ENCODE results near the gene KIF3A.

The KIF3A gene

GRCh38 chr5:132687995-132688394 is 49.4 kb downstream of the KIF3A start:
- Histone ChIP-seq H3K27ac (ENCODE audit: low read length) (no peak overlapping the region), H3K4me1 (ENCODE audit: control insufficient read depth, insufficient read depth, low read length) (no peaks in the 10 kb centered on the region), H3K4me3 (ENCODE audit: low read length in 2 of 2) (no peak overlapping the region), H3K27me3 (ENCODE audit: control insufficient read depth in 1 of 2, insufficient read depth in 2 of 2, low read length in 2 of 2) (no peaks in the 10 kb centered on the region), H3K9me3 (ENCODE audit: control insufficient read depth in 2 of 2, low read length in 2 of 2) (no peaks in the 10 kb centered on the region), H3K9ac (ENCODE audit: low read length in 2 of 2) (no peak overlapping the region), H3K36me3 (ENCODE audit: control insufficient read depth in 2 of 2, insufficient read depth in 2 of 2, low read length in 2 of 2) (no peaks in the 10 kb centered on the region)

GRCh38 chr5:132686193-132686592 is 51.2 kb downstream of the KIF3A start:
- H3K27me3 ChIP-seq (ENCODE audit: control insufficient read depth in 1 of 2, insufficient read depth in 2 of 2, low read length in 2 of 2), result no peaks in the 10 kb centered on the region
- no peaks in the 10 kb centered on the region for H3K4me1 ChIP-seq (ENCODE audit: control insufficient read depth, insufficient read depth, low read length)
- no peaks in the 10 kb centered on the region for H3K36me3 ChIP-seq (ENCODE audit: control insufficient read depth in 2 of 2, insufficient read depth in 2 of 2, low read length in 2 of 2)
- no peak overlapping the region for H3K4me3 ChIP-seq (ENCODE audit: low read length in 2 of 2)
- H3K9me3 ChIP-seq (ENCODE audit: control insufficient read depth in 2 of 2, low read length in 2 of 2), result no peaks in the 10 kb centered on the region
- H3K9ac ChIP-seq (ENCODE audit: low read length in 2 of 2), result no peak overlapping the region
- H3K27ac ChIP-seq (ENCODE audit: low read length), result no peak overlapping the region

- no peaks in the 10 kb centered on the region for H3K27me3 ChIP-seq (ENCODE audit: control insufficient read depth in 1 of 2, insufficient read depth in 2 of 2, low read length in 2 of 2)
- no peaks in the 10 kb centered on the region for H3K4me1 ChIP-seq (ENCODE audit: control insufficient read depth, insufficient read depth, low read length)
- H3K4me3 ChIP-seq (ENCODE audit: low read length in 2 of 2), result no peak overlapping the region
- no peaks in the 10 kb centered on the region for H3K36me3 ChIP-seq (ENCODE audit: control insufficient read depth in 2 of 2, insufficient read depth in 2 of 2, low read length in 2 of 2)
- no peaks in the 10 kb centered on the region for H3K9me3 ChIP-seq (ENCODE audit: control insufficient read depth in 2 of 2, low read length in 2 of 2)
- no peak overlapping the region for H3K27ac ChIP-seq (ENCODE audit: low read length)
- no peak overlapping the region for H3K9ac ChIP-seq (ENCODE audit: low read length in 2 of 2)
Observed at GRCh38 chr5:132684922-132685720, 52.2 kb downstream of the KIF3A start.

GRCh38 chr5:132684491-132684890 is 52.9 kb downstream of the KIF3A start:
- H3K27me3 ChIP-seq (ENCODE audit: control insufficient read depth in 1 of 2, insufficient read depth in 2 of 2, low read length in 2 of 2), result no peaks in the 10 kb centered on the region
- no peak overlapping the region for H3K9ac ChIP-seq (ENCODE audit: low read length in 2 of 2)
- no peaks in the 10 kb centered on the region for H3K9me3 ChIP-seq (ENCODE audit: control insufficient read depth in 2 of 2, low read length in 2 of 2)
- H3K4me3 ChIP-seq (ENCODE audit: low read length in 2 of 2), result no peak overlapping the region
- H3K36me3 ChIP-seq (ENCODE audit: control insufficient read depth in 2 of 2, insufficient read depth in 2 of 2, low read length in 2 of 2), result no peaks in the 10 kb centered on the region
- H3K27ac ChIP-seq (ENCODE audit: low read length), result no peak overlapping the region
- H3K4me1 ChIP-seq (ENCODE audit: control insufficient read depth, insufficient read depth, low read length), result no peaks in the 10 kb centered on the region

- Histone ChIP-seq H3K27me3 (ENCODE audit: control insufficient read depth in 1 of 2, insufficient read depth in 2 of 2, low read length in 2 of 2) (no peaks in the 10 kb centered on the region), H3K4me1 (ENCODE audit: control insufficient read depth, insufficient read depth, low read length) (peaks cover 4% of the 10 kb centered on the region), H3K9me3 (ENCODE audit: control insufficient read depth in 2 of 2, low read length in 2 of 2) (no peaks in the 10 kb centered on the region), H3K36me3 (ENCODE audit: control insufficient read depth in 2 of 2, insufficient read depth in 2 of 2, low read length in 2 of 2) (no peaks in the 10 kb centered on the region), H3K4me3 (ENCODE audit: low read length in 2 of 2) (no peak overlapping the region), H3K27ac (ENCODE audit: low read length) (no peak overlapping the region), H3K9ac (ENCODE audit: low read length in 2 of 2) (no peak overlapping the region)
Observed at GRCh38 chr5:132681983-132682382, 55.4 kb downstream of the KIF3A start.

GRCh38 chr5:132681476-132681831 is 55.9 kb downstream of the KIF3A start:
- Histone ChIP-seq H3K36me3 (ENCODE audit: control insufficient read depth in 2 of 2, insufficient read depth in 2 of 2, low read length in 2 of 2) (no peaks in the 10 kb centered on the region), H3K4me3 (ENCODE audit: low read length in 2 of 2) (no peak overlapping the region), H3K4me1 (ENCODE audit: control insufficient read depth, insufficient read depth, low read length) (peaks cover 4% of the 10 kb centered on the region), H3K27ac (ENCODE audit: low read length) (no peak overlapping the region), H3K9me3 (ENCODE audit: control insufficient read depth in 2 of 2, low read length in 2 of 2) (no peaks in the 10 kb centered on the region), H3K9ac (ENCODE audit: low read length in 2 of 2) (no peak overlapping the region), H3K27me3 (ENCODE audit: control insufficient read depth in 1 of 2, insufficient read depth in 2 of 2, low read length in 2 of 2) (no peaks in the 10 kb centered on the region)

GRCh38 chr5:132680780-132681475 is 56.4 kb downstream of the KIF3A start:
- Histone ChIP-seq H3K27me3 (ENCODE audit: control insufficient read depth in 1 of 2, insufficient read depth in 2 of 2, low read length in 2 of 2) (no peaks in the 10 kb centered on the region), H3K4me1 (ENCODE audit: control insufficient read depth, insufficient read depth, low read length) (peaks cover 4% of the 10 kb centered on the region), H3K9me3 (ENCODE audit: control insufficient read depth in 2 of 2, low read length in 2 of 2) (no peaks in the 10 kb centered on the region)

GRCh38 chr5:132679717-132680380 is 57.5 kb downstream of the KIF3A start:
- H3K27me3 ChIP-seq (ENCODE audit: control insufficient read depth in 1 of 2, insufficient read depth in 2 of 2, low read length in 2 of 2), result no peaks in the 10 kb centered on the region
- peaks cover 8% of the 10 kb centered on the region for H3K4me1 ChIP-seq (ENCODE audit: control insufficient read depth, insufficient read depth, low read length)
- no peak overlapping the region for H3K9ac ChIP-seq (ENCODE audit: low read length in 2 of 2)
- H3K27ac ChIP-seq (ENCODE audit: low read length), result no peak overlapping the region
- no peaks in the 10 kb centered on the region for H3K36me3 ChIP-seq (ENCODE audit: control insufficient read depth in 2 of 2, insufficient read depth in 2 of 2, low read length in 2 of 2)
- H3K4me3 ChIP-seq (ENCODE audit: low read length in 2 of 2), result no peak overlapping the region
- no peaks in the 10 kb centered on the region for H3K9me3 ChIP-seq (ENCODE audit: control insufficient read depth in 2 of 2, low read length in 2 of 2)

More at GRCh38 chr5:132680780-132681475, 56.4 kb downstream of the KIF3A start:
- Histone ChIP-seq H3K27ac (ENCODE audit: low read length) (no peak overlapping the region), H3K4me3 (ENCODE audit: low read length in 2 of 2) (no peak overlapping the region), H3K36me3 (ENCODE audit: control insufficient read depth in 2 of 2, insufficient read depth in 2 of 2, low read length in 2 of 2) (no peaks in the 10 kb centered on the region), H3K9ac (ENCODE audit: low read length in 2 of 2) (no peak overlapping the region)

GRCh38 chr5:132679166-132679565 is 58.2 kb downstream of the KIF3A start:
- Histone ChIP-seq H3K4me1 (ENCODE audit: control insufficient read depth, insufficient read depth, low read length) (peaks cover 13% of the 10 kb centered on the region), H3K9me3 (ENCODE audit: control insufficient read depth in 2 of 2, low read length in 2 of 2) (no peaks in the 10 kb centered on the region), H3K27me3 (ENCODE audit: control insufficient read depth in 1 of 2, insufficient read depth in 2 of 2, low read length in 2 of 2) (no peaks in the 10 kb centered on the region), H3K9ac (ENCODE audit: low read length in 2 of 2) (no peak overlapping the region), H3K4me3 (ENCODE audit: low read length in 2 of 2) (no peak overlapping the region), H3K36me3 (ENCODE audit: control insufficient read depth in 2 of 2, insufficient read depth in 2 of 2, low read length in 2 of 2) (no peaks in the 10 kb centered on the region), H3K27ac (ENCODE audit: low read length) (no peak overlapping the region)

GRCh38 chr5:132678735-132679134 is 58.6 kb downstream of the KIF3A start:
- H3K36me3 ChIP-seq (ENCODE audit: control insufficient read depth in 2 of 2, insufficient read depth in 2 of 2, low read length in 2 of 2), result no peaks in the 10 kb centered on the region
- H3K4me3 ChIP-seq (ENCODE audit: low read length in 2 of 2), result no peak overlapping the region
- no peaks in the 10 kb centered on the region for H3K27me3 ChIP-seq (ENCODE audit: control insufficient read depth in 1 of 2, insufficient read depth in 2 of 2, low read length in 2 of 2)
- H3K4me1 ChIP-seq (ENCODE audit: control insufficient read depth, insufficient read depth, low read length), result peaks cover 14% of the 10 kb centered on the region
- no peak overlapping the region for H3K9ac ChIP-seq (ENCODE audit: low read length in 2 of 2)
- no peak overlapping the region for H3K27ac ChIP-seq (ENCODE audit: low read length)
- no peaks in the 10 kb centered on the region for H3K9me3 ChIP-seq (ENCODE audit: control insufficient read depth in 2 of 2, low read length in 2 of 2)

All from stomach smooth muscle (tissue), 2 donors.